Measurements from ENCODE around the gene BAG3. TPM values are rescaled to one million over a fixed set of nuclear protein-coding genes. Genes with fewer than 3 reads are reported as not detected.

The BAG3 gene
- total RNA-seq, 1 donor from 2014 or later, result 39.1 TPM

DNA sequence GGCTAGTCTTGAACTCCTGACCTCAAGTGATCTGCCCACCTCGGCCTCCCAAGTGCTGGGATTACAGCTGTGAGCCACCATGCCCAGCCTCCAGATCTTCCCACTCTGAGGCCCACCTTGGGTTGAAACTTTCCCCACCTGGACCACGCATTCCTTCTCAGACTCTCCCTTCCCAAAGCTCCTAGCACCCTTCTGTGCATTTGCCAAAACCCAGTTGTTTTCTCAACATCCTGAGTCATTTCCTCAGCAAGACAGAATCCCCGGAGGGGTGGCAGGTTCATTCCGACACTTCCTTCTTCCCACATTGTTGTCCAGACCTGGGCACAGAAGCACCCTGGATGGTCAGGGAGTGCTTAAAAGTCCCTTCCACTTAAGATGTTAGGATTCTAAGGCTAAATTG, 28.9 kb downstream of the BAG3 start:
- no peak for DNase-seq (ENCODE audit: low read depth)
- no peak overlapping the region for H3K4me3 ChIP-seq (ENCODE audit: low read depth, low read length)
- TF ChIP-seq, protein P1, sequence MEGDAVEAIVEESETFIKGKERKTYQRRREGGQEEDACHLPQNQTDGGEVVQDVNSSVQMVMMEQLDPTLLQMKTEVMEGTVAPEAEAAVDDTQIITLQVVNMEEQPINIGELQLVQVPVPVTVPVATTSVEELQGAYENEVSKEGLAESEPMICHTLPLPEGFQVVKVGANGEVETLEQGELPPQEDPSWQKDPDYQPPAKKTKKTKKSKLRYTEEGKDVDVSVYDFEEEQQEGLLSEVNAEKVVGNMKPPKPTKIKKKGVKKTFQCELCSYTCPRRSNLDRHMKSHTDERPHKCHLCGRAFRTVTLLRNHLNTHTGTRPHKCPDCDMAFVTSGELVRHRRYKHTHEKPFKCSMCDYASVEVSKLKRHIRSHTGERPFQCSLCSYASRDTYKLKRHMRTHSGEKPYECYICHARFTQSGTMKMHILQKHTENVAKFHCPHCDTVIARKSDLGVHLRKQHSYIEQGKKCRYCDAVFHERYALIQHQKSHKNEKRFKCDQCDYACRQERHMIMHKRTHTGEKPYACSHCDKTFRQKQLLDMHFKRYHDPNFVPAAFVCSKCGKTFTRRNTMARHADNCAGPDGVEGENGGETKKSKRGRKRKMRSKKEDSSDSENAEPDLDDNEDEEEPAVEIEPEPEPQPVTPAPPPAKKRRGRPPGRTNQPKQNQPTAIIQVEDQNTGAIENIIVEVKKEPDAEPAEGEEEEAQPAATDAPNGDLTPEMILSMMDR (conservative IDR thresholded peaks at IDR 0.05; ENCODE audit: low read depth, low read length), result no peak

DNA sequence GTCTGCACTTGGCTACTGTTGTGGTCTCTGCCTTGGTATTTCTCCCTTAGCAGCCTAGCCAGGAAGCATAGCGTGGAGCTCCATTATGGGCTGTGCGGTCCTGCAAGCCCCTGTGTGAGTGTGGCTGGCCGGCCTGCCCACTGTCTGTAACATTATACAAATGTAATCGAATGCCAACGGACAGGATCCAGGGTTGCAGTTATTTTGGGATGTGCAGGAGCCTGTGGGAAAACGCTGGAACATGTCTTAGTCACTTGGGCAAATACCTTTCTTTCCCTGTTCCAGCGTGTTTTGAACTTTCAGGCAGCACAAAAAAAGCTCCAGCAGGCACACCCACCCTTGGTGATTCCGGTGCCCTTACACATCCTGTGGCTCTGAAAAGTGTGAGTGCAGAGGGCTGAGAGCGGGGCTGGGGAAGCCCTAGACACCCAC, 29.5 kb downstream of the BAG3 start:
- no peak overlapping the region for H3K4me3 ChIP-seq (ENCODE audit: low read depth, low read length)
- TF ChIP-seq, protein P1 (conservative IDR thresholded peaks at IDR 0.05; ENCODE audit: low read depth, low read length), result no peak
- no peak for DNase-seq (ENCODE audit: low read depth)

DNA sequence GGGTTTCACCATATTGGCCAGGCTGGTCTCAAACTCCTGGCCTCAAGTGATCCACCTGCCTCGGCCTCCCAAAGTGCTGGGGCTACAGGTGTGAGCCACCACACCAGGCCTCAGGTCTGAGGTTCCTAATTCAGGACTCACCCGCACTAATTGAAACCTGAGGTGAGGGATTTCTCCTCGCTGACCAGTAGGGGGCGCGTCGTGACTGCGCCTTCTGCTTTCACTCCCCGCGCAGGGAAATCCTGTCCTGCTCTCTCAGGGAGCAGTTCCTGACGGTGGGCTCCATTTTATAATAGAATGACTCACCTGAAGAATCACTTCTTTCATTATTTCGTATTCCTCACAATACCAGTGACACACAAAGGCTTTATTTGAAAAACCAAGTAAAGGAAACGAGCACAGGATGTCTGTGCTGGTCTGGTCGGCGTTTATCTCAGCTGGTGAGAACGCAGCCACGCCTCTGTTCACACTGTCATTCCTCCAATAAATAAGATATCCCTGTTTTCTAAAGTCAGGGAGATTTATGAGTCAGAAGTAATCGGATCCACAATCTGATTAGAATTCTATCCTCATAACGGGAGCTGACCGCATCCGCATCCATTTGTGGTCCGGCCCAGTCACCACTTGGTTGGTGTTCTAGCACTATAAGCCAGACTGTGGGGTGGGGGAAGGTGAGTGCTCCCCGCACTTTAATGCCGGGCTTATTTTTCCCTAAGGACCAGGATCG, 35.4 kb downstream of the BAG3 start:
- DNase-seq (ENCODE audit: low read depth), result no peak
- H3K4me3 ChIP-seq (ENCODE audit: low read depth, low read length), result peak overlapping the region; percentile 38
- TF ChIP-seq, protein P1 (conservative IDR thresholded peaks at IDR 0.05; ENCODE audit: low read depth, low read length), result peak; percentile 76

DNA sequence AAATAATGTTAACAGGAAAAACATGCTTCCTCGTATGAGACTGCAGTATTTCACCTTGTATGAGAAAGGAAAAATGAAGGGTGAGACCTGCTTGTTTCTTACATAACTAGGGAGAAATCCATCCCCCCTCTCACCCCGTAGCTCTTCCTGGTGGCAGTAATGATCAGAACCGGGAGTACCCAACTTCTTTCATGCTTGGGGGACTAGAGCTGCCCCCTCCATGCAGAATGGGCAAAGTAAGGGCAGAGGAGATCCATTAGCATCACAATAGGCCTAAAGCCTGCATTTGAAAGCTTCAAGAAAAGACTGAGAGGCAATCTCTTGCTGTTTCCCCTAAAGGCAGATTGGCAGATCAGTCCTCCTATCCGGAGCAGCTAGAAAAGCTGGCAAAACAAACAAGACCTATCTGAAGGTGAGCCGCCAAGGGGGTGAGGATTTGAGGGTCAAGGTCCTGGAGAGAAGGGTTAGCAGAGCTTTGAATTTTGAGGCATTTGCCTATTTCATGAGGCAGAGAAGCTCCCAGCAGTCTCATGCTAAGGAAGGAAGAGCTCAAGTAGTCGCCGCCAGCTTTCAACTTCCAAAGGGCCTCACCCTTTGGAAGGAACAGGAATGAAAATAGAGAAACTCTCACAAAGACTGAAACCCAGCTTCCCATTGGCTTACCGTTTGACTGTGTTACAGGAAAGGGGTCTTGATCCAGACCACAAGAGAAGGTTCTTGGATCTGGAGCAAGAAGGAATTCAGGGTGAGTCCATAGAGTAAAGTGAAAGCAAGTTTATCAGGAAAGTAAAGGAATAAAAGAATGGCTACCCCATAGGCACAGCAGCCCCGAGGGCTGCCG, 36.2 kb downstream of the BAG3 start:
- no peak overlapping the region for H3K4me3 ChIP-seq (ENCODE audit: low read depth, low read length)
- no peak for DNase-seq (ENCODE audit: low read depth)
- TF ChIP-seq, protein P1 (conservative IDR thresholded peaks at IDR 0.05; ENCODE audit: low read depth, low read length), result no peak

DNA sequence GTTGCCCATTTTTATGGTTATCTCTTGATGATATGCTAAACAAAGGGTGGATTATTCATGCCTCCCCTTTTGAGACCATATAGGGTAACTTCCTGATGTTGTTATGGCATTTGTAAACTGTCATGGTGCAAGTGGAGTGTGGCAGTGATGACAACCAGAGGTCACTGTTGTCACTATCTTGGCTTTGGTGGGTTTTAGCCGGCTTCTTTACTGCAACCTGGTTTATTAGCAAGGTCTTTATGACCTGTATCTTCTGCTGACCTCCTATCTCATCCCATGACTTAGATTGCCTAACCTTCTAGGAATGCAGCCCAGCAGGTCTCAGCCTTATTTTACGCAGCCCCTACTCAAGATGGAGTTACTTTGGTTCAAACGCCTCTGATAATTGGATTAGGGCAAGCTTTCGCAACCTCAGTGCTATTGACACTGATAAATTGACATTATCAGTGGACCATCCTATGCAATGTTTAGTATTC, 36.9 kb downstream of the BAG3 start:
- no peak overlapping the region for H3K4me3 ChIP-seq (ENCODE audit: low read depth, low read length)
- DNase-seq (ENCODE audit: low read depth), result no peak

DNA sequence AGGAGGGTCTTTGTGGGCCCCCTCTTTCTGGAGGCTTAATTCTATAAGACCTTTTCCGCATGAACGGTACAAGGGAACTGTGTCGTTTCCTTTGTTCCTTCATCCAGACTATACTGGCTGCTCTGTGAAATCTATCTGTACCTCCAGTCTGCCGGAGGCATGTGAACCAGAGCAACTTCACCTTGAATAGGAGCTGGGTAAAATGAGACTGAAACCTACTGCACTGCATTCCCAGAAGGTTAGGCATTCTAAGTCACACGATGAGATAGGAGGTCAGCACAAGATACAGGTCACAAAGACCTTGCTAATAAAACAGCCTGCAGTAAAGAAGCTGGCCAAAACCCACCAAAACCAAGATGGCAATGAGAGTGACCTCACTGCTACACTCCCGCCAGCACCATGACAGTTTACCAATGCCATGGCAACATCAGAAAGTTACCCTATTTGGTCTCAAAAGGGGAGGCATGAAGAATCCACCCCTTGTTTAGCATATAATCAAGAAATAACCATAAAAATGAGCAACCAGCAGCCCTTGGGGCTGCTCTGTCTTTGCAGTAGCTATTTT, 37.9 kb downstream of the BAG3 start:
- H3K4me3 ChIP-seq (ENCODE audit: low read depth, low read length), result no peak overlapping the region
- TF ChIP-seq, protein P1 (conservative IDR thresholded peaks at IDR 0.05; ENCODE audit: low read depth, low read length), result no peak
- DNase-seq (ENCODE audit: low read depth), result no peak

More for the DNA sequence above, 36.9 kb downstream of the BAG3 start:
- TF ChIP-seq, protein P1 (conservative IDR thresholded peaks at IDR 0.05; ENCODE audit: low read depth, low read length), result no peak
